Colonic mucosa (tissue), 4 donors: ENCODE measurements around the gene ZG16. TPM values are rescaled to one million over a fixed set of nuclear protein-coding genes. Genes with fewer than 3 reads are reported as not detected.

Experiments
- DNase-seq: peaks from one replicate; pipeline ENCODE4 v3.0.0-alpha.2; 2020
- H3K27ac ChIP-seq: fragments of 200-600 bp; one replicate; pipeline ENCODE4 v1.8.0; 2021
- H3K27me3 ChIP-seq: fragments of 200-600 bp; one replicate; pipeline ENCODE4 v1.8.0; 2021
- H3K36me3 ChIP-seq: fragments of 200-600 bp; one replicate; pipeline ENCODE4 v1.8.0; 2021
- H3K4me1 ChIP-seq: fragments of 200-600 bp; one replicate; pipeline ENCODE4 v1.8.0; 2021; ENCODE audit warnings: mild to moderate bottlenecking
- H3K4me3 ChIP-seq: fragments of 200-600 bp; one replicate; pipeline ENCODE4 v1.8.0; 2021
- H3K9ac ChIP-seq, 2 donors: one replicate each; pipeline ENCODE4 v1.7.0; 2013; ENCODE audit warnings: control low read depth in 2 of 2, low read depth in 2 of 2, low read length in 2 of 2
- H3K9me3 ChIP-seq: fragments of 200-600 bp; one replicate; pipeline ENCODE4 v1.8.0; 2021
- intact Hi-C: fragments of 100-400 bp; cut with DNase I; formaldehyde crosslinking; loops from one replicate; pipeline ENCODE4 v1.14.1; 2022
- total RNA-seq, 2 donors: library from RNA; stranded (reverse); fragmentation: NEBNext Ultra II Directional in 1 of 2; extraction: Animal tissue kit (Norgen Biotek cat#: 25700) in 1 of 2; gene quantifications; one replicate each; pipeline ENCODE4 v1.2.1, GENCODE V29; 2021
- TF ChIP-seq, protein P1 (sequence below): fragments of 200-600 bp; IDR thresholded peaks from one replicate; pipeline ENCODE4 v1.8.0; 2022; ENCODE audit warnings: antibody characterized with exemption, mild to moderate bottlenecking
- donor health status: healthy.
- donor health status: DM: no; HTN: no; CAD: no.
- donor health status: DM: no; HTN: no; CAD: no.

Gene ZG16
- total RNA-seq, 2 donors from 2014 or later: 280 to 758 TPM

DNA sequence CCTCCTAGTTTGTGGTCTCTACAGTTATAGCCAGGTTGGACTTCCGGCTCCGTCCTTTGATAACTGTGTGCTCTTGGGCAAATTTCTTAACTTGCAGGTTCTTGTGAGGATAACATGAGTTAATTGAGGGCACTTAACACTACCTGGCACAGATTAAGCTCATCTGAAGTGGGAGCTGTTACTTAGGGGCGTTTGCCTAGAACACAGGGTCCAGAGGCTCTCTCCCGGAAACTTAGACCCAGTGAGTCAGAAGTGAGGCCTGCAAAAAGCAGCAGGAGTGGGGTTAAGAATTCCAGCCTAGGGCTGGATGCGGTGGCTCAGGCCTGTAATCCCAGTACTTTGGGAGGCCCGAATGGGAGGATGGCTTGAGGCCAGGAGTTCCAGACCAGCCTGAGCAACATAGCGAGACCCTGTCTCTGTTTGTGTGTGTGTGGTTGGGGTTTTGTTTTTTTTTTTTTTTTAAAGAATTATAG is 43.6 kb downstream of the ZG16 start:
- H3K27me3 ChIP-seq: no peaks in the 10 kb centered on the region
- no peaks in the 10 kb centered on the region for H3K36me3 ChIP-seq
- peak overlapping the region; percentile 97 for H3K27ac ChIP-seq
- TF ChIP-seq, protein P1, sequence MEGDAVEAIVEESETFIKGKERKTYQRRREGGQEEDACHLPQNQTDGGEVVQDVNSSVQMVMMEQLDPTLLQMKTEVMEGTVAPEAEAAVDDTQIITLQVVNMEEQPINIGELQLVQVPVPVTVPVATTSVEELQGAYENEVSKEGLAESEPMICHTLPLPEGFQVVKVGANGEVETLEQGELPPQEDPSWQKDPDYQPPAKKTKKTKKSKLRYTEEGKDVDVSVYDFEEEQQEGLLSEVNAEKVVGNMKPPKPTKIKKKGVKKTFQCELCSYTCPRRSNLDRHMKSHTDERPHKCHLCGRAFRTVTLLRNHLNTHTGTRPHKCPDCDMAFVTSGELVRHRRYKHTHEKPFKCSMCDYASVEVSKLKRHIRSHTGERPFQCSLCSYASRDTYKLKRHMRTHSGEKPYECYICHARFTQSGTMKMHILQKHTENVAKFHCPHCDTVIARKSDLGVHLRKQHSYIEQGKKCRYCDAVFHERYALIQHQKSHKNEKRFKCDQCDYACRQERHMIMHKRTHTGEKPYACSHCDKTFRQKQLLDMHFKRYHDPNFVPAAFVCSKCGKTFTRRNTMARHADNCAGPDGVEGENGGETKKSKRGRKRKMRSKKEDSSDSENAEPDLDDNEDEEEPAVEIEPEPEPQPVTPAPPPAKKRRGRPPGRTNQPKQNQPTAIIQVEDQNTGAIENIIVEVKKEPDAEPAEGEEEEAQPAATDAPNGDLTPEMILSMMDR: no peak
- peaks cover 51% of the 10 kb centered on the region for H3K4me1 ChIP-seq
- DNase-seq: no peak
- peak overlapping the region; percentile 82 for H3K4me3 ChIP-seq
- H3K9me3 ChIP-seq: no peaks in the 10 kb centered on the region
- peak overlapping the region; percentile 77 to 100 for H3K9ac ChIP-seq
- intact Hi-C loops: no loop called here

DNA sequence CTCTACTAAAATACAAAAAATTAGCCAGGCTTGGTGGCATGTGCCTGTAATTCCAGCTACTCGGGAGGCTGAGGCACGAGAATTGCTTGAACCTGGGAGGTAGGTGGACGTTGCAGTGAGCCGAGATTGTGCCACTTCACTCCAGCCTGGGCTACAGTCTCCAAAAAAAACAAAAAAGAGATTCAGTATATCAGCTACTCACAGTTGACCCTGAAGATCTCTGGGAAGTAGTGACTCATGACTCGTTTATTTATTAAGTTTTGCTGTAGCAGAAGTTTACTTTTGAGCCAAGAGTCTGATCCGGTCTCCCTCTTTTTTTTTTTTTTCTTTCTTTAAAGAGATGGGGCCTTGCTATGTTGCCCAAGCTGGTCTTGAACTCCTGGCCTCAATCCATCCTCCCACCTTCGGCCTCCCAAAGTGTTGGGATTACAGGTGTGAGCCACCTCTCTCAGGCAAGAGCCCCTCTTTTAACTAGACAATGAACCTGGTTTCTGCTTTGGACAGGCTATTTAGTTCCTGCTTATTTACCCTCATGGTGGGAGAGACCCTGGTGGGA is 46.6 kb downstream of the ZG16 start:
- H3K9ac ChIP-seq: peak overlapping the region; percentile 8 to 89
- peak overlapping the region; percentile 10 for H3K4me3 ChIP-seq
- DNase-seq: no peak

DNA sequence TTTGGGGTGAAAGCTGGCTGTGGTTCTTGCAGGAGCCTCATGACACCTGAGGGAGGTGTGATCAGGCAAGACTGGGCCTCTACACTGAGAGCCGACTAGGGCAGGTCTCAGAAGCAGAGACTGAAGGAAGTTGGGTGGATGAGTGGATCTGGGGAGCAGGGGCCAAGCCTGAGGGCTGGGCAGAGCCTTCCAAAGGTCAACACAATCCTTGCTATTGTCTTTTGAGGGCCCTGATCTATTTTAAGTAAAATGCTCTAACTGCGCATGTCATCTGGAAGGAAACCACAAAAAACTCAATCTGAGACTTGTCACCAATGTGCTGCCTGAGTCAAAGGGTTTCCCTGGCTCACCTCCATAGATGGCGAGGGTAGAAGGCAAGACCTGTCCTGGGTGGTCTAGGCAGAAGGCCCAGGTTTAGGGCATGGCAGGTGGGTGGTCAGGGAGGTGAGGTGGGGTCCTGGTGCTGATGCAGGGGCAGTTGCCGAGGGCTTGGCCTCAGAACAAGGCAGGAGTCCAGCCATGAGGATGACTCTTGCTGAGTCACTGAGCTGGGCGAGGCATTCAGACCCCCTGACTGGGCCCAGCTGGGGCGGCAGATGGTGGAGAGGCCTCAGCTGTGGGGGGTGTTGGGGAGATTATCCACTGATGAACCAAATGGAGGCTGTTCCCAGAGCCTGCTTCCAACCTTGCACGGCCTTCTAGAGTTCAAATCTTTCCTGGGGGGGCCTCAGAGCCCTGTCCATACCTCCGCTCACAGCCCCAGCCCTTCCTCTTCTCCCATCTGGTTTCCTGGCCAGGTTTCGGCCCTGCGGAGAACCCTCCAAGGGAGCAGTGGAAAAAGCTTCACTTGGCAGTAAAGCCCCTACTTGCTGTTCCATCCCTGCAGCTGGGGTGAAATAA is 47.3 kb downstream of the ZG16 start:
- H3K4me1 ChIP-seq: peaks cover 45% of the 10 kb centered on the region
- H3K27me3 ChIP-seq: no peaks in the 10 kb centered on the region
- DNase-seq: peak; percentile 70
- H3K4me3 ChIP-seq: peak overlapping the region; percentile 10
- peak overlapping the region; percentile 97 for H3K27ac ChIP-seq
- H3K9me3 ChIP-seq: no peaks in the 10 kb centered on the region
- intact Hi-C loops: no loop called here
- peak overlapping the region in 1 of 2 donors; percentile 89 for H3K9ac ChIP-seq
- TF ChIP-seq, protein P1: no peak
- peaks cover 2% of the 10 kb centered on the region for H3K36me3 ChIP-seq

More for the DNA sequence above, 46.6 kb downstream of the ZG16 start:
- intact Hi-C loops: no loop called here
- no peaks in the 10 kb centered on the region for H3K9me3 ChIP-seq
- peaks cover 45% of the 10 kb centered on the region for H3K4me1 ChIP-seq
- no peaks in the 10 kb centered on the region for H3K36me3 ChIP-seq
- H3K27me3 ChIP-seq: no peaks in the 10 kb centered on the region
- peak overlapping the region; percentile 97 for H3K27ac ChIP-seq
- TF ChIP-seq, protein P1: no peak

DNA sequence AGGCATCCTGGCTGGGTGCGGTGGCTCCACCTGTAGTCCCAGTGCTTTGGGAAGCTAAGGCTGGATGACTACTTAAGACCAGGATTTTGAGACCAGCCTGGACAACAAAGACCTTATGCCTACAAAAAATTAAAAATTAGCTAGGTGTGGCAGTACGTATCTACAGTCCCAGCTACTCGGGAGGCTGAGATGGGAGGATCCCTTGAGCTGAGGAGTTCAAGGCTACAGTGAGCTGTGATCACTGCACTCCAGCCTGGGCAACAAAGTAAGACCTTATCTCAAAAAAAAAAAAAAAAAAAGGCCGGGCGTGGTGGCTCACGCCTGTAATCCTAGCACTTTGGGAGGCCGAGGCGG is 48.3 kb downstream of the ZG16 start:
- Histone ChIP-seq H3K27me3 (no peaks in the 10 kb centered on the region), H3K4me1 (peaks cover 45% of the 10 kb centered on the region), H3K9me3 (no peaks in the 10 kb centered on the region), H3K27ac (peak overlapping the region; percentile 97), H3K9ac (no peak overlapping the region), H3K36me3 (peaks cover 10% of the 10 kb centered on the region), H3K4me3 (no peak overlapping the region)
- TF ChIP-seq, protein P1: no peak
- DNase-seq: no peak
- intact Hi-C loops: no loop called here

DNA sequence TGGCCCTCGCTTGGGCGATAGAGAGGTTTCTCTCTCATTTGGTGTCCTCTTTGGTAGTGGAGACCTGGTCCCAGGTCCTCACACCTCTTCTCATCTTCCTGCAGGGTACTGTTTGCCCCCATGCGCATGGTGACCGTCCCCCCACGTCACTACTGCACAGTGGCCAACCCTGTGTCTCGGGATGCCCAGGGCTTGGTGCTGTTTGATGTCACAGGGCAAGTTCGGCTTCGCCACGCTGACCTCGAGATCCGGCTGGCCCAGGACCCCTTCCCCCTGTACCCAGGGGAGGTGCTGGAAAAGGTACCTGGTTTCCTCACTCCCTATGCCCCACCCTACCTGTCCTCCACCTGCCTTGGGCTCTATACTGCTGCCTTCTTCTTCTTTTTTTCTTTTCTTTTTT is 52.7 kb downstream of the ZG16 start:
- Histone ChIP-seq H3K9ac (no peak overlapping the region), H3K36me3 (peaks cover 29% of the 10 kb centered on the region), H3K4me3 (no peak overlapping the region), H3K27me3 (no peaks in the 10 kb centered on the region), H3K4me1 (peaks cover 13% of the 10 kb centered on the region), H3K9me3 (no peaks in the 10 kb centered on the region), H3K27ac (no peak overlapping the region)
- DNase-seq: no peak
- TF ChIP-seq, protein P1: no peak
- intact Hi-C loops: no loop called here
